Lung (tissue), 13 donors: ENCODE measurements around the gene KDM5B. TPM values are rescaled to one million over a fixed set of nuclear protein-coding genes. Genes with fewer than 3 reads are reported as not detected.

Experiments used
- ATAC-seq: fragments of 200-7000 bp; cut with Tn5 transposase; one replicate; pipeline ENCODE4 v1.9.1; 2020; ENCODE audit warnings: moderate number of reproducible peaks; ENCODE audit not compliant: insufficient read depth, low FRiP score
- DNase-seq, 3 donors: peaks; one replicate each; pipeline ENCODE4 v3.0.0-alpha.2; 2013 to 2017
- H3K27ac ChIP-seq, 2 donors: one replicate each; pipeline ENCODE4 v1.5.1; 2013; ENCODE audit warnings: mild to moderate bottlenecking in 2 of 2, moderate library complexity in 2 of 2, control low read depth in 1 of 2, inconsistent platforms in 1 of 2, low read depth in 1 of 2, low read length in 1 of 2
- H3K27me3 ChIP-seq, 3 donors: one replicate each; pipeline ENCODE4 v1.5.1; 2013; ENCODE audit warnings: low read length in 2 of 3; ENCODE audit not compliant: control insufficient read depth in 3 of 3, insufficient read depth in 3 of 3
- H3K36me3 ChIP-seq, 4 donors: one replicate each; pipeline ENCODE4 v1.5.1; 2013; ENCODE audit warnings: low read length in 4 of 4, mild to moderate bottlenecking in 1 of 4, moderate library complexity in 1 of 4; ENCODE audit not compliant: control insufficient read depth in 4 of 4, insufficient read depth in 4 of 4
- H3K4me1 ChIP-seq, 5 donors: one replicate each; pipeline ENCODE4 v1.5.1; 2013; ENCODE audit warnings: low read length in 5 of 5, mild to moderate bottlenecking in 2 of 5, moderate library complexity in 1 of 5; ENCODE audit not compliant: control insufficient read depth in 5 of 5, insufficient read depth in 5 of 5
- H3K4me3 ChIP-seq: one replicate; pipeline ENCODE4 v1.5.1; 2013; ENCODE audit warnings: mild to moderate bottlenecking, control low read depth, moderate library complexity
- H3K9ac ChIP-seq, 2 donors: one replicate each; pipeline ENCODE4 v1.5.1; 2013; ENCODE audit warnings: low read length in 2 of 2, control low read depth in 1 of 2; ENCODE audit not compliant: insufficient read depth in 1 of 2
- H3K9me3 ChIP-seq, 4 donors: one replicate each; pipeline ENCODE4 v1.5.1; 2013; ENCODE audit warnings: low read length in 3 of 4, mild to moderate bottlenecking in 1 of 4, moderate library complexity in 1 of 4; ENCODE audit not compliant: control insufficient read depth in 4 of 4, insufficient read depth in 3 of 4
- WGBS, 2 donors: extraction: QIAGEN DNeasy Blood & Tissue Kit; methylation state at CpG; one replicate each; pipeline ENCODE4 v1.1.7; 2013; 5-methylcytosine and 5-hydroxymethylcytosine counted together
- polyA plus RNA-seq, 2 donors: library from polyadenylated mRNA; stranded (reverse); fragments of 200-250 nt; gene quantifications; one replicate each; pipeline ENCODE4 v1.2.1, GENCODE V29; 2013
- small RNA-seq: library from RNA; depleted of rRNA; stranded (forward); fragments of <200 nt; gene quantifications from one replicate; pipeline ENCODE3, GENCODE V24; 2014; ENCODE audit warnings: low replicate concordance
- total RNA-seq, 2 donors: library from RNA; depleted of rRNA in 1 of 2; stranded (reverse); fragments of >200 nt in 1 of 2; gene quantifications; one replicate each; pipeline ENCODE4 v1.2.1, GENCODE V29; 2014 to 2021
- TF ChIP-seq, protein P1 (sequence below): IDR thresholded peaks from 2 replicates; pipeline ENCODE4 v1.5.1; 2012; ENCODE audit warnings: mild to moderate bottlenecking; ENCODE audit errors: control extremely low read depth, extremely low read depth
- donor health status: control.
- donor health status: control.
- donor health status: Bipolar disorder and iron deficiency.
- donor health status: healthy.
- donor health status: DM: yes; HTN: yes; CAD: no.

KDM5B gene
- total and polyA plus RNA-seq, 4 donors = 11.2 to 247 (median 31.6) TPM

DNA sequence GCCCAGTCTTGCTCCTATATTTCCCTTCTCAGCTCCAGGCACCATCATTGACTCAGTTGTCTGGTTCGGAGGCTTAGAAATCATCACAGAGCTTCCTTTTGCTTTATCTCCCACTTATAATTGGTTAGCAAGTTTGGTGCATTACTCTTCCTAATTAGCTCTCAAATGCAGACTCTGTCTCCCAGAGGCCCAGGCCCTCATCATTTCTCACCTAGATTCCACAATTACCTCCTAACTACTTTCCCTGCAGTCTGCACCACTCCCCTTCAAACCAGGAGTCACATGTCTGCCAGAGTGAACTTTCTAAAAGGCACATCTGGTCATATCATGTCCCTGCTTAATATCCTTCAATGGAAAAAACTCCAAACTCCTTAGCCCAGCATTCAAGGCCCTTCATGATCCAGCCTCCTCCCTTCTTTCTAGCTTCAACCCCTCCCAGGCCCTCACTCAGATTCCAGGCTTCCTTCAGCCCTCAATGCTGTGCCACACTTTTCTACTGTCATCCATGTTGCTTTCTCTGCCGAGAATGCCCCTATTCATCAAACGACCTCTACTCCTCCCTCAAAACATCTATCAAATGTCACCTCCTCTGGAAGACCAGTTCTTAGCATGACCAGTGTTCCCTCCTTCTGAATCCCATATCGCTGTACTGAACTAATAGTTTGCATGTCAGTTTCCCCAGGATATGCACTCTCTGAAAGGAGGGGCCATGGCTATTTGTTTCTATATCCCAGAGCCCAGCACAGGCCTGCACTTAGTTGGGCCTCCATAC is 128.6 kb downstream of the KDM5B start:
- H3K27me3 ChIP-seq = no peaks in the 10 kb centered on the region

DNA sequence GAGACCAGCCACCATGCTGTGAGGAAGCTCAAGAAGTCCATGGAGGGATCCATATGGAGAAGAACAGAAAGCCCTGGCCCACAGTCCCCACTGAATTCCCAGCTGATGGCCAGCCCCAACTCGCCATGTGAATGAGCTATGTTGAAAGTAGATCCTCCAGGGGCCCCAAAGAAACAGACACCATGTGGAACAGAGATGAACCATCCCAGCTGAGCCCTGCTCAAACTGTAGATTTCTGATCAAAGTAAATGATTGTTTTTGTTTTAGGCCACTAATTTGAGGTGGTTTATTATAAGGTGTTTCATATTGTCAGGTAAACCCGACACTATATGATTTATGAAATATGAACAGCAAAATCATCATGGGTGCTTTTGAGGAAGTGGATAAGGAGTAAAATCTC is 130.8 kb downstream of the KDM5B start:
- Histone ChIP-seq H3K27me3 (no peaks in the 10 kb centered on the region), H3K36me3 (no peaks in the 10 kb centered on the region), H3K4me1 (no peaks in the 10 kb centered on the region), H3K4me3 (no peak overlapping the region), H3K9me3 (peaks cover 0 to 14% (median 2%) of the 10 kb centered on the region in 4 donors), H3K27ac (no peak overlapping the region), H3K9ac (no peak overlapping the region)
- WGBS, 2 donors = 89 to 92% methylated on average over 2 of the region's 2 CpGs
- TF ChIP-seq, protein P1, sequence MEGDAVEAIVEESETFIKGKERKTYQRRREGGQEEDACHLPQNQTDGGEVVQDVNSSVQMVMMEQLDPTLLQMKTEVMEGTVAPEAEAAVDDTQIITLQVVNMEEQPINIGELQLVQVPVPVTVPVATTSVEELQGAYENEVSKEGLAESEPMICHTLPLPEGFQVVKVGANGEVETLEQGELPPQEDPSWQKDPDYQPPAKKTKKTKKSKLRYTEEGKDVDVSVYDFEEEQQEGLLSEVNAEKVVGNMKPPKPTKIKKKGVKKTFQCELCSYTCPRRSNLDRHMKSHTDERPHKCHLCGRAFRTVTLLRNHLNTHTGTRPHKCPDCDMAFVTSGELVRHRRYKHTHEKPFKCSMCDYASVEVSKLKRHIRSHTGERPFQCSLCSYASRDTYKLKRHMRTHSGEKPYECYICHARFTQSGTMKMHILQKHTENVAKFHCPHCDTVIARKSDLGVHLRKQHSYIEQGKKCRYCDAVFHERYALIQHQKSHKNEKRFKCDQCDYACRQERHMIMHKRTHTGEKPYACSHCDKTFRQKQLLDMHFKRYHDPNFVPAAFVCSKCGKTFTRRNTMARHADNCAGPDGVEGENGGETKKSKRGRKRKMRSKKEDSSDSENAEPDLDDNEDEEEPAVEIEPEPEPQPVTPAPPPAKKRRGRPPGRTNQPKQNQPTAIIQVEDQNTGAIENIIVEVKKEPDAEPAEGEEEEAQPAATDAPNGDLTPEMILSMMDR = no peak
- DNase-seq (no peak), ATAC-seq (no peak)

More for the DNA sequence above, 128.6 kb downstream of the KDM5B start:
- H3K27ac ChIP-seq = no peak overlapping the region
- H3K36me3 ChIP-seq = no peaks in the 10 kb centered on the region
- DNase-seq (no peak), ATAC-seq (no peak)
- no peak overlapping the region for H3K9ac ChIP-seq
- TF ChIP-seq, protein P1 = no peak
- H3K9me3 ChIP-seq = peaks cover 0 to 14% (median 2%) of the 10 kb centered on the region in 4 donors
- H3K4me1 ChIP-seq = no peaks in the 10 kb centered on the region
- WGBS, 2 donors = 60 to 66% methylated on average over 4 of the region's 4 CpGs
- no peak overlapping the region for H3K4me3 ChIP-seq

Small RNA genes lying within 50 kb of the gene (small RNA-seq; reads per million reads assigned to genes)
- not detected for gene AC098934.3

Other genes starting within 250 kb of the KDM5B start
- gene SYT2, start 98.0 kb downstream of the KDM5B start, total RNA-seq = under 1 TPM; 0.03 to 0.23 TPM
- gene SYT2, start 98.0 kb downstream of the KDM5B start, polyA plus RNA-seq = under 1 TPM; 0.01 to 0.02 TPM
- 1 to 10 TPM in 1 of 2 donors, not detected in 1; 1.3 TPM for gene PCAT6, start 2.5 kb upstream of the KDM5B start, total RNA-seq
- gene PCAT6, start 2.5 kb upstream of the KDM5B start, polyA plus RNA-seq = 1 to 10 TPM in 1 of 2 donors, under 1 TPM in 1; 0.84 to 1.8 TPM
- gene RABIF, start 80.7 kb upstream of the KDM5B start, total RNA-seq = 10 to 100 TPM in 1 of 2 donors, 1 to 10 TPM in 1; 6.2 to 10.3 TPM
- 1 to 10 TPM; 7.6 to 8.8 TPM for gene RABIF, start 80.7 kb upstream of the KDM5B start, polyA plus RNA-seq
- gene KLHL12, start 118.8 kb upstream of the KDM5B start, total RNA-seq = 10 to 100 TPM; 24.6 to 25.6 TPM
- gene KLHL12, start 118.8 kb upstream of the KDM5B start, polyA plus RNA-seq = 10 to 100 TPM; 12.4 to 20.4 TPM
- gene ADIPOR1, start 149.9 kb upstream of the KDM5B start, total RNA-seq = 100 to 1,000 TPM in 1 of 2 donors, 10 to 100 TPM in 1; 96.5 to 119 TPM
- gene ADIPOR1, start 149.9 kb upstream of the KDM5B start, polyA plus RNA-seq = 100 to 1,000 TPM in 1 of 2 donors, 10 to 100 TPM in 1; 95.2 to 125 TPM
- 10 to 100 TPM; 47.3 to 77.9 TPM for gene CYB5R1, start 158.8 kb upstream of the KDM5B start, total RNA-seq
- 10 to 100 TPM; 45.9 to 67.5 TPM for gene CYB5R1, start 158.8 kb upstream of the KDM5B start, polyA plus RNA-seq
- gene TMEM183A, start 199.0 kb upstream of the KDM5B start, total RNA-seq = 10 to 100 TPM; 55.5 to 63.9 TPM
- gene TMEM183A, start 199.0 kb upstream of the KDM5B start, polyA plus RNA-seq = 10 to 100 TPM; 29.4 to 47.9 TPM
- 1 to 10 TPM; 1.3 to 5.1 TPM for gene PPFIA4, start 218.1 kb upstream of the KDM5B start, total RNA-seq
- under 1 TPM; 0.30 to 0.64 TPM for gene PPFIA4, start 218.1 kb upstream of the KDM5B start, polyA plus RNA-seq